A673 (cell line): ENCODE measurements around the gene L3MBTL1. TPM values are rescaled to one million over a fixed set of nuclear protein-coding genes. Genes with fewer than 3 reads are reported as not detected.

ENCODE experiments used
- BruUV-seq: library from RNA; stranded (reverse); fragments of 400-500 nt; replicated peaks from 2 replicates; lab custom pipeline; 2021; lab: Mats Ljungman, UMichigan
- CTCF ChIA-PET: fragments of 300-600 bp; sonication (Branson Sonifier 250); formaldehyde crosslinking; loops from one replicate; lab custom pipeline; 2022; ENCODE audit warnings: antibody characterized with exemption; lab: Charles Lee
- POLR2A ChIA-PET: fragments of 300-600 bp; sonication (Branson Sonifier 250); formaldehyde crosslinking; loops from one replicate; lab custom pipeline; 2022; ENCODE audit warnings: antibody characterized with exemption; ENCODE audit not compliant: low non-redundant PET; lab: Charles Lee
- DNase-seq: peaks from one replicate; pipeline ENCODE4 v3.0.0-alpha.2; 2015; ENCODE audit warnings: low spot score
- H3K27ac ChIP-seq: fragments of 200-600 bp; sonication (generic); 2 replicates; pipeline ENCODE4 v1.5.1; 2016; ENCODE audit warnings: mixed run types, low read depth, mild to moderate bottlenecking, mixed read lengths, antibody characterized with exemption, low read length; ENCODE audit not compliant: poor library complexity, severe bottlenecking
- H3K27me3 ChIP-seq: fragments of 200-600 bp; sonication (generic); replicated peaks from 2 replicates; pipeline ENCODE4 v1.6.1; 2017; ENCODE audit warnings: mixed run types, low read depth, mild to moderate bottlenecking, mixed read lengths, antibody characterized with exemption, low read length; ENCODE audit not compliant: insufficient read depth, poor library complexity
- H3K36me3 ChIP-seq: fragments of 200-600 bp; sonication (generic); 2 replicates; pipeline ENCODE4 v1.6.1; 2016; ENCODE audit warnings: mixed run types, mild to moderate bottlenecking, mixed read lengths, antibody characterized with exemption, low read length; ENCODE audit not compliant: insufficient read depth, poor library complexity, severe bottlenecking
- H3K4me1 ChIP-seq: fragments of 200-600 bp; sonication (generic); 2 replicates; pipeline ENCODE4 v1.6.1; 2017; ENCODE audit warnings: mixed run types, mild to moderate bottlenecking, mixed read lengths, antibody characterized with exemption, low read length; ENCODE audit not compliant: insufficient read depth, poor library complexity, severe bottlenecking
- H3K4me3 ChIP-seq: fragments of 200-600 bp; sonication (generic); 2 replicates; pipeline ENCODE4 v1.5.1; 2016; ENCODE audit warnings: low read depth, mixed run types, mild to moderate bottlenecking, mixed read lengths, low read length; ENCODE audit not compliant: poor library complexity, severe bottlenecking
- H3K9me3 ChIP-seq: fragments of 200-600 bp; sonication (generic); 2 replicates; pipeline ENCODE4 v1.6.1; 2016; ENCODE audit warnings: mixed run types, low read depth, mild to moderate bottlenecking, mixed read lengths, antibody characterized with exemption, low read length; ENCODE audit not compliant: poor library complexity, severe bottlenecking
- EZH2 ChIP-seq: fragments of 200-600 bp; sonication (generic); IDR thresholded peaks from 2 replicates; pipeline ENCODE4 v1.6.1; 2017; ENCODE audit warnings: borderline replicate concordance, low read depth, mild to moderate bottlenecking, mixed read lengths, antibody characterized with exemption, low read length; ENCODE audit not compliant: poor library complexity, severe bottlenecking
- intact Hi-C: fragments of 100-400 bp; cut with micrococcal nuclease; formaldehyde crosslinking; loops from one replicate; pipeline ENCODE4 v1.10.0; 2022; ENCODE audit not compliant: unreplicated experiment
- total RNA-seq: library from RNA; stranded (reverse); gene quantifications from 2 replicates; pipeline ENCODE4 v1.2.3, GENCODE V29; 2021
- TF ChIP-seq, protein P1 (sequence below): fragments of 300-800, 200-600 bp; sonication (generic); conservative IDR thresholded peaks from 2 replicates; pipeline ENCODE4 v1.5.1; 2017; ENCODE audit warnings: low read depth, mild to moderate bottlenecking, antibody characterized with exemption, low read length, moderate library complexity, mixed read lengths

The L3MBTL1 gene
- total RNA-seq, 1 experiment from 2014 or later: 8.1 TPM

GRCh38 chr20:43571771-43572170 lies 64.3 kb downstream of the L3MBTL1 start:
- Histone ChIP-seq H3K36me3 (no peaks in the 10 kb centered on the region), H3K27ac (no peak overlapping the region), H3K27me3 (no peaks in the 10 kb centered on the region), H3K4me1 (no peaks in the 10 kb centered on the region), H3K4me3 (no peak overlapping the region), H3K9me3 (no peaks in the 10 kb centered on the region)
- no peak for TF ChIP-seq EZH2
- TF ChIP-seq, protein P1, sequence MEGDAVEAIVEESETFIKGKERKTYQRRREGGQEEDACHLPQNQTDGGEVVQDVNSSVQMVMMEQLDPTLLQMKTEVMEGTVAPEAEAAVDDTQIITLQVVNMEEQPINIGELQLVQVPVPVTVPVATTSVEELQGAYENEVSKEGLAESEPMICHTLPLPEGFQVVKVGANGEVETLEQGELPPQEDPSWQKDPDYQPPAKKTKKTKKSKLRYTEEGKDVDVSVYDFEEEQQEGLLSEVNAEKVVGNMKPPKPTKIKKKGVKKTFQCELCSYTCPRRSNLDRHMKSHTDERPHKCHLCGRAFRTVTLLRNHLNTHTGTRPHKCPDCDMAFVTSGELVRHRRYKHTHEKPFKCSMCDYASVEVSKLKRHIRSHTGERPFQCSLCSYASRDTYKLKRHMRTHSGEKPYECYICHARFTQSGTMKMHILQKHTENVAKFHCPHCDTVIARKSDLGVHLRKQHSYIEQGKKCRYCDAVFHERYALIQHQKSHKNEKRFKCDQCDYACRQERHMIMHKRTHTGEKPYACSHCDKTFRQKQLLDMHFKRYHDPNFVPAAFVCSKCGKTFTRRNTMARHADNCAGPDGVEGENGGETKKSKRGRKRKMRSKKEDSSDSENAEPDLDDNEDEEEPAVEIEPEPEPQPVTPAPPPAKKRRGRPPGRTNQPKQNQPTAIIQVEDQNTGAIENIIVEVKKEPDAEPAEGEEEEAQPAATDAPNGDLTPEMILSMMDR: no peak
- ChIA-PET CTCF (no interaction called here), POLR2A (no interaction called here)
- intact Hi-C loops: no loop called here
- no TSS peak for BruUV-seq
- no peak for DNase-seq

- POLR2A ChIA-PET: no interaction called here
- no TSS peak for BruUV-seq
- Histone ChIP-seq H3K27me3 (no peaks in the 10 kb centered on the region), H3K36me3 (no peaks in the 10 kb centered on the region), H3K4me1 (no peaks in the 10 kb centered on the region), H3K4me3 (no peak overlapping the region), H3K9me3 (no peaks in the 10 kb centered on the region), H3K27ac (no peak overlapping the region)
- DNase-seq: no peak
- no peak for TF ChIP-seq EZH2
- TF ChIP-seq, protein P1: no peak
- CTCF ChIA-PET: no interaction called here
- intact Hi-C loops: no loop called here
Measured at GRCh38 chr20:43572891-43573290, 65.4 kb downstream of the L3MBTL1 start.

DNA sequence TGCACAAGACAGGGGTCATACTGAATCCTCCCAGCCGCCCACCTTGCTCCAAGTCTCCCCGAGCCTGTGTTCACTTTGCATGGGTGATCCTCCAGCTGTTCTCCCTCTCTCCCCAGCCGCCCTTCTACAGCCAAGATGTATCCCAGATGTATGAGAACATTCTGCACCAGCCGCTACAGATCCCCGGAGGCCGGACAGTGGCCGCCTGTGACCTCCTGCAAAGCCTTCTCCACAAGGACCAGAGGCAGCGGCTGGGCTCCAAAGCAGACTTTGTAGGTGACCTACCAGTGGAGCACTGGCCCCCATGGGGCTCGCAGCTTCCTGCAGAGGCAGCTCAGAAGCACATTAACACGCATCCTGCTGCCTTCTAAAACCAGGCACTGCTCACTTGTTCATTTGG lies 68.6 kb downstream of the L3MBTL1 start:
- H3K27me3 ChIP-seq: no peaks in the 10 kb centered on the region
- POLR2A ChIA-PET: no interaction called here
- no peak overlapping the region for H3K27ac ChIP-seq
- TF ChIP-seq, protein P1: no peak
- no peak for TF ChIP-seq EZH2
- no TSS peak for BruUV-seq
- H3K4me1 ChIP-seq: no peaks in the 10 kb centered on the region
- DNase-seq: no peak
- H3K36me3 ChIP-seq: no peaks in the 10 kb centered on the region
- intact Hi-C loops: no loop called here
- CTCF ChIA-PET: no interaction called here
- H3K9me3 ChIP-seq: no peaks in the 10 kb centered on the region
- no peak overlapping the region for H3K4me3 ChIP-seq
